ENCODE results near the gene SGTA. TPM values are rescaled to one million over a fixed set of nuclear protein-coding genes. Genes with fewer than 3 reads are reported as not detected.

Gene SGTA
- total RNA-seq, 1 experiment from 2014 or later = 109 TPM

DNA sequence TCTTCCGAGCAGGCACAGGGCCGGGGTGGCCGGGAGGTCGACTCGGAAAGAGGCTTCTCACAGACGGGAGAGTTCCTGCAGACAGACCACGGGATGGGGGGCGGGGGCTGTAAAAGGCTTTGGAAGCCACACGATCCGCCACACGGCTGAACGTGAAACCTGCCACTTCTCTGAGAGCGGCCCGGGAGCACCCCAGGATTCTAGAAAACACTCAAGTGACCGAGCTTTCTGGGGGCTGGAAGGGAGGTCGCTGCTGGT, 27.7 kb downstream of the SGTA start:
- RAD21 ChIA-PET (ENCODE audit: low non-redundant PET in 1 of 2, low total read pairs in 2 of 2, uncharacterized antibody in 2 of 2, unreplicated experiment in 2 of 2) = no interaction called here
- TSS peak; percentile 32 for BruUV-seq (replicated peaks)
- POLR2A ChIA-PET = no interaction called here
- H3K9ac ChIP-seq (ENCODE audit: low read length) = no peak overlapping the region
- H3K27me3 ChIP-seq (ENCODE audit: insufficient read depth, low read length) = no peaks in the 10 kb centered on the region
- no peaks in the 10 kb centered on the region for H3K9me3 ChIP-seq (ENCODE audit: control insufficient read depth in 1 of 2, insufficient read depth in 1 of 2, low read depth in 1 of 2, low read length in 2 of 2)
- no peak overlapping the region for H2AFZ ChIP-seq (ENCODE audit: low read depth, low read length, poor library complexity, severe bottlenecking)
- H3K4me3 ChIP-seq (replicated peaks in 1 of 2; ENCODE audit: low read depth in 1 of 2, low read length in 2 of 2) = no peak overlapping the region
- CTCF ChIA-PET = no interaction called here
- no peaks in the 10 kb centered on the region for H3K9me2 ChIP-seq (ENCODE audit: insufficient read depth)
- H4K20me1 ChIP-seq (ENCODE audit: insufficient read depth) = no peaks in the 10 kb centered on the region
- no peak overlapping the region for H3K27ac ChIP-seq (ENCODE audit: low read depth, low read length)
- no peak overlapping the region for H3K4me2 ChIP-seq (ENCODE audit: low read length)
- ATAC-seq (no peak), DNase-seq (ENCODE audit: low read depth, low spot score) (no peak)
- TF ChIP-seq ZNF274 (IDR thresholded peaks at IDR 0.05; ENCODE audit: low read depth, low read length) (no peak), POLR2A (IDR thresholded peaks at IDR 0.05; ENCODE audit: borderline replicate concordance, extremely low read depth, insufficient read depth, insufficient read length) (no peak), ELF1 (IDR thresholded peaks at IDR 0.05; ENCODE audit: borderline replicate concordance, low read depth) (no peak), SIN3A (IDR thresholded peaks at IDR 0.05; ENCODE audit: low read depth) (no peak), SRF (IDR thresholded peaks at IDR 0.05; ENCODE audit: low read depth) (no peak), RAD21 (IDR thresholded peaks at IDR 0.05; ENCODE audit: low read depth) (no peak), EZH2phosphoT487 (IDR thresholded peaks at IDR 0.05; ENCODE audit: borderline replicate concordance) (no peak), JUND (IDR thresholded peaks at IDR 0.05) (no peak), CEBPB (IDR thresholded peaks at IDR 0.05; ENCODE audit: low read depth) (no peak), CBX3 (IDR thresholded peaks at IDR 0.05; ENCODE audit: low read depth) (no peak)
- TF ChIP-seq, protein P1, sequence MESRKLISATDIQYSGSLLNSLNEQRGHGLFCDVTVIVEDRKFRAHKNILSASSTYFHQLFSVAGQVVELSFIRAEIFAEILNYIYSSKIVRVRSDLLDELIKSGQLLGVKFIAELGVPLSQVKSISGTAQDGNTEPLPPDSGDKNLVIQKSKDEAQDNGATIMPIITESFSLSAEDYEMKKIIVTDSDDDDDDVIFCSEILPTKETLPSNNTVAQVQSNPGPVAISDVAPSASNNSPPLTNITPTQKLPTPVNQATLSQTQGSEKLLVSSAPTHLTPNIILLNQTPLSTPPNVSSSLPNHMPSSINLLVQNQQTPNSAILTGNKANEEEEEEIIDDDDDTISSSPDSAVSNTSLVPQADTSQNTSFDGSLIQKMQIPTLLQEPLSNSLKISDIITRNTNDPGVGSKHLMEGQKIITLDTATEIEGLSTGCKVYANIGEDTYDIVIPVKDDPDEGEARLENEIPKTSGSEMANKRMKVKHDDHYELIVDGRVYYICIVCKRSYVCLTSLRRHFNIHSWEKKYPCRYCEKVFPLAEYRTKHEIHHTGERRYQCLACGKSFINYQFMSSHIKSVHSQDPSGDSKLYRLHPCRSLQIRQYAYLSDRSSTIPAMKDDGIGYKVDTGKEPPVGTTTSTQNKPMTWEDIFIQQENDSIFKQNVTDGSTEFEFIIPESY (IDR thresholded peaks at IDR 0.05; ENCODE audit: extremely low read depth, insufficient replicate concordance, low read length) = no peak
- TF ChIP-seq, protein P2, sequence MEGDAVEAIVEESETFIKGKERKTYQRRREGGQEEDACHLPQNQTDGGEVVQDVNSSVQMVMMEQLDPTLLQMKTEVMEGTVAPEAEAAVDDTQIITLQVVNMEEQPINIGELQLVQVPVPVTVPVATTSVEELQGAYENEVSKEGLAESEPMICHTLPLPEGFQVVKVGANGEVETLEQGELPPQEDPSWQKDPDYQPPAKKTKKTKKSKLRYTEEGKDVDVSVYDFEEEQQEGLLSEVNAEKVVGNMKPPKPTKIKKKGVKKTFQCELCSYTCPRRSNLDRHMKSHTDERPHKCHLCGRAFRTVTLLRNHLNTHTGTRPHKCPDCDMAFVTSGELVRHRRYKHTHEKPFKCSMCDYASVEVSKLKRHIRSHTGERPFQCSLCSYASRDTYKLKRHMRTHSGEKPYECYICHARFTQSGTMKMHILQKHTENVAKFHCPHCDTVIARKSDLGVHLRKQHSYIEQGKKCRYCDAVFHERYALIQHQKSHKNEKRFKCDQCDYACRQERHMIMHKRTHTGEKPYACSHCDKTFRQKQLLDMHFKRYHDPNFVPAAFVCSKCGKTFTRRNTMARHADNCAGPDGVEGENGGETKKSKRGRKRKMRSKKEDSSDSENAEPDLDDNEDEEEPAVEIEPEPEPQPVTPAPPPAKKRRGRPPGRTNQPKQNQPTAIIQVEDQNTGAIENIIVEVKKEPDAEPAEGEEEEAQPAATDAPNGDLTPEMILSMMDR (IDR thresholded peaks at IDR 0.05 in 2 of 3, conservative IDR thresholded peaks at IDR 0.05 in 1 of 3; ENCODE audit: borderline replicate concordance in 1 of 3, insufficient read depth in 1 of 3, low read depth in 2 of 3, low read length in 2 of 3) = no peak
- H3K79me2 ChIP-seq (ENCODE audit: insufficient read depth, low read length) = no peaks in the 10 kb centered on the region
- H3K4me1 ChIP-seq (ENCODE audit: control insufficient read depth in 1 of 2, insufficient read depth in 2 of 2, low read length in 2 of 2) = no peaks in the 10 kb centered on the region
- intact Hi-C loops (cut with micrococcal nuclease) = no loop called here
- H3K36me3 ChIP-seq (ENCODE audit: control insufficient read depth in 1 of 2, insufficient read depth in 2 of 2, low read length in 2 of 2) = peaks cover 10 to 27% of the 10 kb centered on the region in 2 experiments; a peak in 3 of 4 replicates

Data from HCT116 (cell line).